ENCODE measurements around the gene TANGO2.

TANGO2 gene

GRCh38 chr22:20020533-20021195 is at the start of gene TANGO2:
Gene TANGO2 (plus strand): TSS chr22:20021110. CDS start chr22:20036799, 15,689 bp downstream.
- DNase-seq (ENCODE audit: low read depth in 2 of 2), result peak; percentile 85 to 87

GRCh38 chr22:19971276-19972124 is 49.4 kb upstream of the TANGO2 start:
- DNase-seq (ENCODE audit: low read depth in 2 of 2), result no peak

- DNase-seq (ENCODE audit: low read depth in 2 of 2), result no peak
Measured at GRCh38 chr22:19972251-19972650, 48.7 kb upstream of the TANGO2 start.

- DNase-seq (ENCODE audit: low read depth in 2 of 2), result no peak
Measured at GRCh38 chr22:19972652-19973550, 48.0 kb upstream of the TANGO2 start.

- DNase-seq (ENCODE audit: low read depth in 2 of 2), result no peak
Measured at GRCh38 chr22:19973551-19974267, 47.2 kb upstream of the TANGO2 start.

GRCh38 chr22:19974268-19974861 is 46.5 kb upstream of the TANGO2 start:
- DNase-seq (ENCODE audit: low read depth in 2 of 2), result no peak

- DNase-seq (ENCODE audit: low read depth in 2 of 2), result no peak
Measured at GRCh38 chr22:19974935-19975706, 45.8 kb upstream of the TANGO2 start.

- no peak for DNase-seq (ENCODE audit: low read depth in 2 of 2)
Measured at GRCh38 chr22:19975707-19976035, 45.2 kb upstream of the TANGO2 start.

- no peak for DNase-seq (ENCODE audit: low read depth in 2 of 2)
Measured at GRCh38 chr22:19976671-19977070, 44.2 kb upstream of the TANGO2 start.

- no peak for DNase-seq (ENCODE audit: low read depth in 2 of 2)
Measured at GRCh38 chr22:19977296-19978243, 43.3 kb upstream of the TANGO2 start.

GRCh38 chr22:19978748-19979147 is 42.2 kb upstream of the TANGO2 start:
- DNase-seq (ENCODE audit: low read depth in 2 of 2), result no peak

- no peak for DNase-seq (ENCODE audit: low read depth in 2 of 2)
Measured at GRCh38 chr22:19979712-19980493, 41.0 kb upstream of the TANGO2 start.

- DNase-seq (ENCODE audit: low read depth in 2 of 2), result no peak
Measured at GRCh38 chr22:19980766-19981165, 40.1 kb upstream of the TANGO2 start.

- DNase-seq (ENCODE audit: low read depth in 2 of 2), result no peak
Measured at GRCh38 chr22:19981171-19981960, 39.5 kb upstream of the TANGO2 start.

- no peak for DNase-seq (ENCODE audit: low read depth in 2 of 2)
Measured at GRCh38 chr22:19981961-19982920, 38.7 kb upstream of the TANGO2 start.

- DNase-seq (ENCODE audit: low read depth in 2 of 2), result no peak
Measured at GRCh38 chr22:19982991-19983578, 37.8 kb upstream of the TANGO2 start.

All from stimulated activated CD4-positive, alpha-beta T cell treated with anti-CD3 and anti-CD28 coated beads, Interleukin-1b, Interleukin-23, amount 100 ng/mL, for 1 hour (primary cell).